PFSK-1 (cell line): Measurements from ENCODE around the gene ESPN.

ENCODE experiments used
- FOXP2 ChIP-seq: optimal IDR thresholded peaks from 2 replicates; pipeline ENCODE3; 2011; ENCODE audit warnings: borderline replicate concordance, control low read depth, inconsistent platforms; ENCODE audit not compliant: insufficient read depth; ENCODE audit errors: extremely low read length, extremely low read depth
- POLR2AphosphoS5 ChIP-seq: IDR thresholded peaks from 2 replicates; pipeline ENCODE4 v1.6.1; 2012; ENCODE audit warnings: low read depth, mild to moderate bottlenecking, control low read depth, low read length, moderate library complexity
- SIN3A ChIP-seq: IDR thresholded peaks from 2 replicates; pipeline ENCODE4 v1.6.1; 2012; ENCODE audit warnings: mild to moderate bottlenecking, low read length, moderate library complexity, borderline replicate concordance; ENCODE audit not compliant: insufficient read depth
- TAF1 ChIP-seq: IDR thresholded peaks from 2 replicates; pipeline ENCODE4 v1.6.1; 2012; ENCODE audit warnings: low read length, control low read depth, borderline replicate concordance; ENCODE audit not compliant: insufficient read depth
- TF ChIP-seq, protein P1 (sequence below), 2 experiments: IDR thresholded peaks; 2 replicates each; pipeline versions ENCODE4 v1.6.1 to v1.8.0; 2011 to 2012; ENCODE audit warnings: low read depth in 2 of 2, low read length in 2 of 2, control low read depth in 1 of 2, inconsistent platforms in 1 of 2, mild to moderate bottlenecking in 1 of 2, moderate library complexity in 1 of 2; ENCODE audit not compliant: insufficient read depth in 1 of 2

The ESPN gene

DNA sequence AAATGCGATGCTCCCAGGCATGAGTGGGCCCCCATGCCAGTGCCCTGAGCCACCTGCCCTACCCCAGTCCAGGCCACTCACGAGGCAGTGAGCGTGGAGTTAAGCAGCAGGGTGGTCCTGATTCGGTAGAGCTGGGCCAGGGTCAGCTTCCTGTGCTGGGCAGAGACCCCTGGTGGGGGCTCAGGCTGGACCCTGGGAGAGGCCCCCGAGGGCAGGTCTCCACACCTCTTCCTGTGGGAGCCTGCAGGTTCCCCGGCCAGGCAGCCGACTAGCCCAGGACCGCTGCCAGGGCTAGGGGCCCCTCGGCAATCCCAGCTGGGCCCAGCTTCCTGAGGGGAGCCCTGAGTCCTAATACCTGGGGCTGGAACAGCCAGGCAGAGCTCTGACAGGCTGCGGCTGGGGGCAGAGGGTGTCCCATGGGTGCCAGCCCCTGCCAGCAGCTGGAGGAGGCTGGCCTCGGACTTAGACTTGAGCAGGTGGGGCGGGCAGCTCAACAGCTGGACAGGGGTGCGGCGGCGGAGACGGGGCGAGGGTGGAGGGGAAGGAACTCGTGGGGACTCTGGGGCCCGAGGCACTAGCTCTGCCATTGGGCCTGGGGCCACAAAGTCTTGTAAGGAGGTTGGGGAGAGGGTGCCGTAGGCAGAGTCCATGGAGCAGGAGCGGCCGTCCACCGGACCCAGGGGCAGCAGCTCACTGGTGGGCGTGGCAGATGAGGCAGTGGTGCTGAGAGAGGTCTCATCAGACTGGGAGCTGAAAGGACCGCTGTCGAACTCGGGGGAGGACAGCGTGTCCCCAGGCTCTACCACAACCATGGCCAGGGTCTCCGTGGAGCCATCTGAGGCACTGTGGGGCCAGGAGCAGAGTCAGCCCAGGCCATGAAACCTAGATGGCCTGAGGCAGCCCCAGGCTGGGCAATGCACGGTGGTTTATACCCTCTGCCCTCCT lies 43.4 kb downstream of the ESPN start:
- TF ChIP-seq, protein P1, sequence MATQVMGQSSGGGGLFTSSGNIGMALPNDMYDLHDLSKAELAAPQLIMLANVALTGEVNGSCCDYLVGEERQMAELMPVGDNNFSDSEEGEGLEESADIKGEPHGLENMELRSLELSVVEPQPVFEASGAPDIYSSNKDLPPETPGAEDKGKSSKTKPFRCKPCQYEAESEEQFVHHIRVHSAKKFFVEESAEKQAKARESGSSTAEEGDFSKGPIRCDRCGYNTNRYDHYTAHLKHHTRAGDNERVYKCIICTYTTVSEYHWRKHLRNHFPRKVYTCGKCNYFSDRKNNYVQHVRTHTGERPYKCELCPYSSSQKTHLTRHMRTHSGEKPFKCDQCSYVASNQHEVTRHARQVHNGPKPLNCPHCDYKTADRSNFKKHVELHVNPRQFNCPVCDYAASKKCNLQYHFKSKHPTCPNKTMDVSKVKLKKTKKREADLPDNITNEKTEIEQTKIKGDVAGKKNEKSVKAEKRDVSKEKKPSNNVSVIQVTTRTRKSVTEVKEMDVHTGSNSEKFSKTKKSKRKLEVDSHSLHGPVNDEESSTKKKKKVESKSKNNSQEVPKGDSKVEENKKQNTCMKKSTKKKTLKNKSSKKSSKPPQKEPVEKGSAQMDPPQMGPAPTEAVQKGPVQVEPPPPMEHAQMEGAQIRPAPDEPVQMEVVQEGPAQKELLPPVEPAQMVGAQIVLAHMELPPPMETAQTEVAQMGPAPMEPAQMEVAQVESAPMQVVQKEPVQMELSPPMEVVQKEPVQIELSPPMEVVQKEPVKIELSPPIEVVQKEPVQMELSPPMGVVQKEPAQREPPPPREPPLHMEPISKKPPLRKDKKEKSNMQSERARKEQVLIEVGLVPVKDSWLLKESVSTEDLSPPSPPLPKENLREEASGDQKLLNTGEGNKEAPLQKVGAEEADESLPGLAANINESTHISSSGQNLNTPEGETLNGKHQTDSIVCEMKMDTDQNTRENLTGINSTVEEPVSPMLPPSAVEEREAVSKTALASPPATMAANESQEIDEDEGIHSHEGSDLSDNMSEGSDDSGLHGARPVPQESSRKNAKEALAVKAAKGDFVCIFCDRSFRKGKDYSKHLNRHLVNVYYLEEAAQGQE (IDR thresholded peaks at IDR 0.05; ENCODE audit: insufficient read depth in 1 of 2, low read depth in 2 of 2, low read length in 2 of 2): no peak
- no peak for TF ChIP-seq SIN3A
- TF ChIP-seq POLR2AphosphoS5: no peak
- TF ChIP-seq FOXP2: no peak
- no peak for TF ChIP-seq TAF1

GRCh38 chr1:6468729-6469461 lies 44.3 kb downstream of the ESPN start:
- no peak for TF ChIP-seq POLR2AphosphoS5
- TF ChIP-seq, protein P1 (IDR thresholded peaks at IDR 0.05; ENCODE audit: insufficient read depth in 1 of 2, low read depth in 2 of 2, low read length in 2 of 2): no peak
- no peak for TF ChIP-seq FOXP2
- TF ChIP-seq SIN3A: no peak
- no peak for TF ChIP-seq TAF1

GRCh38 chr1:6470132-6471085 lies 45.8 kb downstream of the ESPN start:
- TF ChIP-seq SIN3A: no peak
- TF ChIP-seq, protein P1 (IDR thresholded peaks at IDR 0.05; ENCODE audit: insufficient read depth in 1 of 2, low read depth in 2 of 2, low read length in 2 of 2): no peak
- TF ChIP-seq TAF1: no peak

DNA sequence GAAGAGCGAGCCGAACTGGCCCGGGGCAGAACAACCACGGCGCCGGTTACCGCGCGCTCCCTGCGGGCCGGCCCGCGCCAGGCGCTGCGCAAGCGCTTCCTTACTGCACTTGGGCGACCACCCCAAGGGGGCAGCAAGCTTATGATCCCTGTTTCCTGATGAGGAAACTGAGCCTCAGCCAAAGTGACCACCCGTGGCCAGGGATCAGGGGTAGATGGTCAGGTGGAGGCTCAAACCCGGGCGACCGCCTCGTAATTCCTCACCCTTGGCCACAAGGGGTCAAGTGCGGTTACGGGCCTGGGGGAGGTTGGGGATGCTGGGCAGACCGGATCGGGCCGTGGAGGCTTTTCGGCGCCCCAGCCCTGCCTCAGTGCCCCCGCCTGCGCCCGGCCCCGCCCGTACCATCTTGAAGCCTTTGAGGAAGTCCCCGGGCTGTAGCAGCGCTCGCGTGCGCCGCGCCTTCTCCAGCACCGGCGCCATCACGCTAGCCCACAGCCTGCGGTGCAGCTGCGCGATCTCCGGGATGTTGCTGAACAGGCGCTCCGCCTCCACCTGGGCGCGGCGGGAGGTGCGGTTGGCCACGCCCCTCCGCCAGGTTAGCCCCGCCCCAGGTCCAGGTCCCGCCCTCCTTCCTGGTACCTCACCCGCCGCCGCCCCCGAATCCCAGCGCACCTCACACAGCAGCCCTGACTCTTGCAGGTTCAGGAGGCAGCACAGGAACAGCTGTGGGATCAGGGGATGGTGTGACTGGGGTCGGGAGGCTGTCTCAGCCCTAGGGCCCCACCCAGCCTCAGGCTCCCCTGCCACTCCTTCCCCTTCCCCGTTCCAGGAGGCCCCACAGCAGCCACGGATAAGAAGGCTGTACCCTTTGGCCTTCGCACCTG lies 46.8 kb downstream of the ESPN start:
- TF ChIP-seq FOXP2: no peak
- TF ChIP-seq POLR2AphosphoS5: no peak
- TF ChIP-seq SIN3A: no peak
- TF ChIP-seq, protein P1 (IDR thresholded peaks at IDR 0.05; ENCODE audit: insufficient read depth in 1 of 2, low read depth in 2 of 2, low read length in 2 of 2): no peak
- no peak for TF ChIP-seq TAF1
